HG03159 (cell line): ENCODE results near the gene NCKIPSD.
A peak's percentile ranks its signal among the peaks of the same experiment; 100 is the strongest.

Experiments used
- ATAC-seq: cut with Tn5 transposase; IDR thresholded peaks from one replicate; pipeline ENCODE4 v1.9.1; 2021; ENCODE audit warnings: mild to moderate bottlenecking, moderate library complexity; ENCODE audit not compliant: unreplicated experiment

The NCKIPSD gene

GRCh38 chr3:48651771-48652170 is 33.9 kb downstream of the NCKIPSD start:
- no peak for ATAC-seq

GRCh38 chr3:48650723-48651122 is 35.0 kb downstream of the NCKIPSD start:
- no peak for ATAC-seq

- no peak for ATAC-seq
Measured at GRCh38 chr3:48648188-48648850, 37.4 kb downstream of the NCKIPSD start.

- no peak for ATAC-seq
Measured at GRCh38 chr3:48647714-48648113, 38.0 kb downstream of the NCKIPSD start.

- ATAC-seq = no peak
Measured at GRCh38 chr3:48644898-48645760, 40.6 kb downstream of the NCKIPSD start.

- no peak for ATAC-seq
Measured at GRCh38 chr3:48642605-48643004, 43.1 kb downstream of the NCKIPSD start.

- ATAC-seq = no peak
Measured at GRCh38 chr3:48641396-48641795, 44.3 kb downstream of the NCKIPSD start.

- no peak for ATAC-seq
Measured at GRCh38 chr3:48639944-48640606, 45.6 kb downstream of the NCKIPSD start.

GRCh38 chr3:48637305-48637704 is 48.4 kb downstream of the NCKIPSD start:
- ATAC-seq = no peak

GRCh38 chr3:48636149-48636655 is 49.5 kb downstream of the NCKIPSD start:
- ATAC-seq = no peak

GRCh38 chr3:48635222-48636021 is 50.3 kb downstream of the NCKIPSD start, which contains the start of gene SLC26A6:
SLC26A6 (minus strand) TSS chr3:48635461; CDS start chr3:48635393, 68 bp downstream.
- ATAC-seq = peak; percentile 90

GRCh38 chr3:48634661-48635221 is 51.0 kb downstream of the NCKIPSD start:
- ATAC-seq = peak; percentile 32

GRCh38 chr3:48633743-48634142 is 52.0 kb downstream of the NCKIPSD start:
- no peak for ATAC-seq

- no peak for ATAC-seq
Measured at GRCh38 chr3:48633256-48633655, 52.5 kb downstream of the NCKIPSD start.

GRCh38 chr3:48631516-48632448 is 53.9 kb downstream of the NCKIPSD start:
- ATAC-seq = no peak

- ATAC-seq = no peak
Measured at GRCh38 chr3:48630833-48631232, 54.9 kb downstream of the NCKIPSD start.

- no peak for ATAC-seq
Measured at GRCh38 chr3:48630407-48630806, 55.3 kb downstream of the NCKIPSD start.

- ATAC-seq = no peak
Measured at GRCh38 chr3:48629894-48630293, 55.8 kb downstream of the NCKIPSD start.
